HK-2 (cell line): ENCODE measurements around the gene SPRED2.

ENCODE experiments used
- DNase-seq: peaks from one replicate; pipeline ENCODE4 v3.0.0-alpha.2; 2018; ENCODE audit not compliant: unreplicated experiment

The SPRED2 gene

GRCh38 chr2:65415091-65415490 lies 17.3 kb downstream of the SPRED2 start:
- no peak for DNase-seq

GRCh38 chr2:65413610-65414009 lies 18.8 kb downstream of the SPRED2 start:
- DNase-seq: no peak

- DNase-seq: no peak
Measured at GRCh38 chr2:65413106-65413505, 19.3 kb downstream of the SPRED2 start.

- no peak for DNase-seq
Measured at GRCh38 chr2:65411056-65411795, 21.2 kb downstream of the SPRED2 start.

GRCh38 chr2:65409045-65409444 lies 23.4 kb downstream of the SPRED2 start:
- no peak for DNase-seq

GRCh38 chr2:65407240-65407639 lies 25.2 kb downstream of the SPRED2 start:
- DNase-seq: no peak

GRCh38 chr2:65404988-65405697 lies 27.3 kb downstream of the SPRED2 start:
- no peak for DNase-seq

GRCh38 chr2:65403529-65403915 lies 28.9 kb downstream of the SPRED2 start:
- DNase-seq: no peak

GRCh38 chr2:65402780-65403528 lies 29.4 kb downstream of the SPRED2 start:
- no peak for DNase-seq

GRCh38 chr2:65402323-65402722 lies 30.1 kb downstream of the SPRED2 start:
- DNase-seq: no peak

- no peak for DNase-seq
Measured at GRCh38 chr2:65397122-65397521, 35.3 kb downstream of the SPRED2 start.

- DNase-seq: no peak
Measured at GRCh38 chr2:65396348-65397026, 35.9 kb downstream of the SPRED2 start.

- no peak for DNase-seq
Measured at GRCh38 chr2:65395621-65396347, 36.6 kb downstream of the SPRED2 start.

- no peak for DNase-seq
Measured at GRCh38 chr2:65393743-65394422, 38.5 kb downstream of the SPRED2 start.

- DNase-seq: no peak
Measured at GRCh38 chr2:65393046-65393445, 39.4 kb downstream of the SPRED2 start.

GRCh38 chr2:65392609-65393008 lies 39.8 kb downstream of the SPRED2 start:
- no peak for DNase-seq

GRCh38 chr2:65390134-65390533 lies 42.3 kb downstream of the SPRED2 start:
- no peak for DNase-seq

GRCh38 chr2:65389476-65389875 lies 42.9 kb downstream of the SPRED2 start:
- no peak for DNase-seq

GRCh38 chr2:65388596-65389390 lies 43.6 kb downstream of the SPRED2 start:
- DNase-seq: no peak

- no peak for DNase-seq
Measured at GRCh38 chr2:65388051-65388531, 44.3 kb downstream of the SPRED2 start.
